Spleen (tissue), 11 donors: ENCODE results near the gene INTS13. TPM values are rescaled to one million over a fixed set of nuclear protein-coding genes. Genes with fewer than 3 reads are reported as not detected.
A peak's percentile ranks its signal among the peaks of the same experiment; 100 is the strongest.

Experiments used
- DNase-seq: peaks from one replicate; pipeline ENCODE4 v3.0.0-alpha.2; 2020
- H3K27ac ChIP-seq, 8 donors: fragments of 200-600 bp; sonication (generic) in 7 of 8; 1 replicate in 4 of 8; 2 replicates in 4 of 8; pipeline versions ENCODE4 v1.5.0 to v1.8.0; 2016 to 2021; ENCODE audit warnings: inconsistent platforms in 4 of 8, mild to moderate bottlenecking in 4 of 8, moderate library complexity in 1 of 8
- H3K27me3 ChIP-seq, 7 donors: fragments of 200-600 bp; sonication (generic) in 6 of 7; replicated peaks in 1 of 7; 1 replicate in 4 of 7; 2 replicates in 3 of 7; pipeline versions ENCODE4 v1.5.0 to v1.8.0; 2016 to 2021; ENCODE audit warnings: inconsistent platforms in 3 of 7, mild to moderate bottlenecking in 1 of 7
- H3K36me3 ChIP-seq, 6 donors: fragments of 200-600 bp; sonication (generic) in 5 of 6; 1 replicate in 4 of 6; 2 replicates in 2 of 6; pipeline versions ENCODE4 v1.5.0 to v1.8.0; 2016 to 2021; ENCODE audit warnings: inconsistent platforms in 2 of 6
- H3K4me1 ChIP-seq, 6 donors: fragments of 200-600 bp; sonication (generic) in 5 of 6; 1 replicate in 3 of 6; 2 replicates in 3 of 6; pipeline versions ENCODE4 v1.5.0 to v1.8.0; 2016 to 2021; ENCODE audit warnings: inconsistent platforms in 3 of 6
- H3K4me3 ChIP-seq, 8 donors: fragments of 200-600 bp; sonication (generic) in 7 of 8; 1 replicate in 4 of 8; 2 replicates in 4 of 8; pipeline versions ENCODE4 v1.5.0 to v1.8.0; 2016 to 2021; ENCODE audit warnings: inconsistent platforms in 4 of 8, mild to moderate bottlenecking in 4 of 8, moderate library complexity in 2 of 8
- H3K9me3 ChIP-seq, 8 donors: fragments of 200-600 bp; sonication (generic) in 7 of 8; 1 replicate in 4 of 8; 2 replicates in 4 of 8; pipeline versions ENCODE4 v1.5.0 to v1.8.0; 2016 to 2021; ENCODE audit warnings: inconsistent platforms in 4 of 8
- CTCF ChIP-seq, 11 experiments: fragments of 200-600 bp in 7 of 11; fragments of 450-650 bp in 4 of 11; sonication (generic) in 4 of 11; IDR thresholded peaks in 8 of 11; conservative IDR thresholded peaks in 3 of 11; 1 replicate in 7 of 11; 2 replicates in 4 of 11; pipeline versions ENCODE4 v1.4.0 to v1.8.0; 2016 to 2021; ENCODE audit warnings: antibody characterized with exemption in 11 of 11, inconsistent platforms in 4 of 11, mild to moderate bottlenecking in 1 of 11
- POLR2A ChIP-seq, 3 donors: fragments of 450-650 bp; IDR thresholded peaks; one replicate each; pipeline ENCODE4 v1.5.1; 2017; ENCODE audit warnings: antibody characterized with exemption in 3 of 3, mild to moderate bottlenecking in 1 of 3
- POLR2AphosphoS5 ChIP-seq, 3 donors: sonication (generic); formaldehyde crosslinking; IDR thresholded peaks; one replicate each; pipeline ENCODE4 v1.5.1; 2017; ENCODE audit warnings: antibody characterized with exemption in 3 of 3
- WGBS, 5 donors: extraction: QIAGEN DNeasy Blood & Tissue Kit in 3 of 5; methylation state at CpG; one replicate each; pipeline versions ENCODE4 v1.1.5 to v1.1.7; 2013 to 2018; 5-methylcytosine and 5-hydroxymethylcytosine counted together
- intact Hi-C: fragments of 100-400 bp; cut with DNase I; formaldehyde crosslinking; loops from one replicate; pipeline ENCODE4 v1.15.0; 2023; ENCODE audit warnings: low total_unique reads
- polyA plus RNA-seq, 3 donors: library from polyadenylated mRNA; stranded (reverse); fragments of 200-250 nt; gene quantifications; one replicate each; pipeline ENCODE4 v1.2.1, GENCODE V29; 2013
- total RNA-seq, 7 donors: library from RNA; depleted of rRNA in 3 of 7; stranded (reverse); fragments of >200 nt in 3 of 7; fragmentation: NEBNext Ultra II Directional in 4 of 7; extraction: Animal tissue kit (Norgen Biotek cat#: 25700) in 4 of 7; gene quantifications; one replicate each; pipeline versions ENCODE4 v1.1.0 to v1.2.1, GENCODE V29; 2016 to 2021
- donor health status: healthy with polysubstance abuse.
- donor health status: DM: no; HTN: no; CAD: no; lungs with moderate emphysema.
- donor health status: DM: no; HTN: no; CAD: no.
- donor health status: Bipolar disorder and iron deficiency.
- donor health status: healthy.
- donor health status: DM: no; HTN: no; CAD: no.
- donor health status: DM: yes; HTN: yes; CAD: no.

Gene INTS13
- total and polyA plus RNA-seq, 10 donors, result 16.4 to 31.1 (median 26.0) TPM

- 84 to 100% (median 97%) methylated on average over 1 of the region's 1 CpG for WGBS, 5 donors
- intact Hi-C loops, result no loop called here
- Histone ChIP-seq H3K4me1 (peaks cover 0 to 11% (median 1%) of the 10 kb centered on the region in 6 donors), H3K9me3 (no peaks in the 10 kb centered on the region), H3K27me3 (no peaks in the 10 kb centered on the region), H3K4me3 (no peak overlapping the region), H3K27ac (no peak overlapping the region), H3K36me3 (no peaks in the 10 kb centered on the region)
- DNase-seq, result no peak
- TF ChIP-seq CTCF (IDR thresholded peaks at IDR 0.05 in 8 of 11, conservative IDR thresholded peaks at IDR 0.05 in 3 of 11) (no peak), POLR2AphosphoS5 (IDR thresholded peaks at IDR 0.05) (no peak), POLR2A (IDR thresholded peaks at IDR 0.05) (no peak)
Observed at GRCh38 chr12:26861690-26862089, 76.1 kb downstream of the INTS13 start.

GRCh38 chr12:26857465-26858176 is 80.2 kb downstream of the INTS13 start:
- WGBS, 5 donors, result 55 to 66% (median 61%) methylated on average over 6 of the region's 6 CpGs
- Histone ChIP-seq H3K36me3 (no peaks in the 10 kb centered on the region), H3K27ac (peak overlapping the region in 2 of 8 donors; percentile 8 to 17), H3K4me3 (no peak overlapping the region), H3K9me3 (no peaks in the 10 kb centered on the region), H3K4me1 (peaks cover 0 to 19% (median 9%) of the 10 kb centered on the region in 6 donors), H3K27me3 (no peaks in the 10 kb centered on the region)
- intact Hi-C loops, result loop anchor here (10.0 kb wide), 2 partner anchors 77 to 157 kb away; partner anchors contain the start of genes FGFR1OP2, INTS13 and TM7SF3
- TF ChIP-seq POLR2A (IDR thresholded peaks at IDR 0.05) (no peak), CTCF (IDR thresholded peaks at IDR 0.05 in 8 of 11, conservative IDR thresholded peaks at IDR 0.05 in 3 of 11) (no peak), POLR2AphosphoS5 (IDR thresholded peaks at IDR 0.05) (no peak)
- DNase-seq, result no peak

GRCh38 chr12:26855337-26855736 is 82.4 kb downstream of the INTS13 start:
- Histone ChIP-seq H3K27me3 (no peaks in the 10 kb centered on the region), H3K36me3 (no peaks in the 10 kb centered on the region), H3K27ac (no peak overlapping the region), H3K4me1 (peaks cover 0 to 19% (median 9%) of the 10 kb centered on the region in 6 donors), H3K9me3 (no peaks in the 10 kb centered on the region), H3K4me3 (no peak overlapping the region)
- 26 to 41% (median 40%) methylated on average over 1 of the region's 1 CpG for WGBS, 5 donors
- TF ChIP-seq POLR2A (IDR thresholded peaks at IDR 0.05) (no peak), POLR2AphosphoS5 (IDR thresholded peaks at IDR 0.05) (no peak), CTCF (IDR thresholded peaks at IDR 0.05 in 8 of 11, conservative IDR thresholded peaks at IDR 0.05 in 3 of 11) (no peak)
- intact Hi-C loops, result loop anchor here (10.0 kb wide), 2 partner anchors 79 to 159 kb away; partner anchors contain the start of genes FGFR1OP2, INTS13 and TM7SF3
- no peak for DNase-seq

Other genes with a start within 250 kb of the INTS13 start
- 100 to 1,000 TPM in 1 of 7 donors, 10 to 100 TPM in 6; 52.4 to 105 (median 73.3) TPM for gene ITPR2, start 104.8 kb downstream of the INTS13 start, total RNA-seq
- 1 to 10 TPM; 3.2 to 4.0 (median 3.2) TPM for gene ITPR2, start 104.8 kb downstream of the INTS13 start, polyA plus RNA-seq
- gene FGFR1OP2, start 489 bp upstream of the INTS13 start, total RNA-seq, result 100 to 1,000 TPM in 2 of 7 donors, 10 to 100 TPM in 5; 62.2 to 142 (median 77.2) TPM
- gene FGFR1OP2, start 489 bp upstream of the INTS13 start, polyA plus RNA-seq, result 10 to 100 TPM; 27.2 to 41.8 (median 28.0) TPM
- gene TM7SF3, start 76.4 kb upstream of the INTS13 start, total RNA-seq, result 10 to 100 TPM; 33.7 to 88.7 (median 52.3) TPM
- 10 to 100 TPM; 12.2 to 18.2 (median 16.2) TPM for gene TM7SF3, start 76.4 kb upstream of the INTS13 start, polyA plus RNA-seq
- gene MED21, start 84.6 kb upstream of the INTS13 start, total RNA-seq, result 10 to 100 TPM; 32.0 to 53.0 (median 41.2) TPM
- gene MED21, start 84.6 kb upstream of the INTS13 start, polyA plus RNA-seq, result 10 to 100 TPM in 2 of 3 donors, 1 to 10 TPM in 1; 9.8 to 20.5 (median 15.3) TPM
- gene C12orf71, start 144.6 kb upstream of the INTS13 start, total RNA-seq, result not detected
- not detected for gene C12orf71, start 144.6 kb upstream of the INTS13 start, polyA plus RNA-seq